ENCODE results near the gene DNAJC30.
"Not testable (repeated sequence)": the region's sequence is repeated elsewhere in the genome, so short reads cannot be mapped to it uniquely, and the experiment has no call there.

Gene DNAJC30

DNA sequence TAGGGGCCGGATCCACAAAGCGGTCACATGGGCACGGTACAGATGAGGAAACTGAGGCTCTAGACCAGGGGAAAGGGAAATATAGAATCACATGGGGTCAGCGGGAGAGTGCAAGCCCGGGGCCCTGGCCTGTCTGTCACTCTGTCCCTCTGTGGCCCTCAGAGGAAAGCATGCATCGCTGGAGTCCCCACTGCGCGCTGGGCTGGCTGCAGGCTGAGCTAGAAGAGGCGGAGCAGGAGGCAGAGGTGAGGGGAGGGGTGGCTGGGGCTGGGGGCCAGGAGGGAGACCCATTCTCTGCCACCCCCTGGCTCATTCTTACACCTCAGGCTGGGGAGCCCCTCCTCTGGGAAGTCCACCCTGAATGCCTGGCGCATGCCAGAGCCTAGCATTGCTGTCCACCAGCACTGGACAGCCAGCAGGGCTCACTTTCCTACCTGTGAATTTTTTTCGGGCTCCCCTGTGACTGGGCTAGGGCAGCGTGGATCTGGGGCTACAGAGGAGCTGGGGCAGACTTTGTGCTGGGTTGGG lies 13.3 kb downstream of the DNAJC30 start:
- no peak for DNase-seq (ENCODE audit: low read depth)
- no peak overlapping the region for H3K4me3 ChIP-seq (replicated peaks; ENCODE audit: low read depth, low read length)
- TF ChIP-seq, protein P1, sequence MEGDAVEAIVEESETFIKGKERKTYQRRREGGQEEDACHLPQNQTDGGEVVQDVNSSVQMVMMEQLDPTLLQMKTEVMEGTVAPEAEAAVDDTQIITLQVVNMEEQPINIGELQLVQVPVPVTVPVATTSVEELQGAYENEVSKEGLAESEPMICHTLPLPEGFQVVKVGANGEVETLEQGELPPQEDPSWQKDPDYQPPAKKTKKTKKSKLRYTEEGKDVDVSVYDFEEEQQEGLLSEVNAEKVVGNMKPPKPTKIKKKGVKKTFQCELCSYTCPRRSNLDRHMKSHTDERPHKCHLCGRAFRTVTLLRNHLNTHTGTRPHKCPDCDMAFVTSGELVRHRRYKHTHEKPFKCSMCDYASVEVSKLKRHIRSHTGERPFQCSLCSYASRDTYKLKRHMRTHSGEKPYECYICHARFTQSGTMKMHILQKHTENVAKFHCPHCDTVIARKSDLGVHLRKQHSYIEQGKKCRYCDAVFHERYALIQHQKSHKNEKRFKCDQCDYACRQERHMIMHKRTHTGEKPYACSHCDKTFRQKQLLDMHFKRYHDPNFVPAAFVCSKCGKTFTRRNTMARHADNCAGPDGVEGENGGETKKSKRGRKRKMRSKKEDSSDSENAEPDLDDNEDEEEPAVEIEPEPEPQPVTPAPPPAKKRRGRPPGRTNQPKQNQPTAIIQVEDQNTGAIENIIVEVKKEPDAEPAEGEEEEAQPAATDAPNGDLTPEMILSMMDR (IDR thresholded peaks at IDR 0.05; ENCODE audit: low read length, missing control alignments), result no peak

DNA sequence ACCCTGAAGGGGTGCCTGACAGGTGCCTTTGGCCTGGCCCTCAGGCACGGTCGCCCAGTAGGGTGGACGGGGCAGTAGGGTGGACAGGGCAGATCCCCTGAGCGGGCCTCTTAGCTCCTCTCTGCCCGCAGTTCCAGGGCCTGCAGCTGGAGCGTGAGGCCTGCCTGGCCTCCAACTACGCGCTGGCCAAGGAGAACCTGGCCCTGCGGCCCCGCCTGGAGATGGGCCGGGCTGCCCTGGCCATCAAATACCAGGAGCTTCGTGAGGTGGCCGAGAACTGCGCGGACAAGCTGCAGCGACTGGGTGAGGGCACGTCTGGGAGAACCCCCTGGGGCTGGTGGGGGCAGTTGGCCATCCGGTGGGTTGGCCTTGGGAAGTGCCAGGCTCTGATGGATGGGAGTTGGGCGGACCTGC lies 14.0 kb downstream of the DNAJC30 start:
- H3K4me3 ChIP-seq (replicated peaks; ENCODE audit: low read depth, low read length), result no peak overlapping the region
- no peak for DNase-seq (ENCODE audit: low read depth)
- TF ChIP-seq, protein P1 (IDR thresholded peaks at IDR 0.05; ENCODE audit: low read length, missing control alignments), result no peak

- peak overlapping the region; percentile 65 for H3K4me3 ChIP-seq (replicated peaks; ENCODE audit: low read depth, low read length)
- TF ChIP-seq, protein P1 (IDR thresholded peaks at IDR 0.05; ENCODE audit: low read length, missing control alignments), result no peak
- DNase-seq (ENCODE audit: low read depth), result no peak
Measured at GRCh38 chr7:73668886-73669230, 14.4 kb downstream of the DNAJC30 start.

DNA sequence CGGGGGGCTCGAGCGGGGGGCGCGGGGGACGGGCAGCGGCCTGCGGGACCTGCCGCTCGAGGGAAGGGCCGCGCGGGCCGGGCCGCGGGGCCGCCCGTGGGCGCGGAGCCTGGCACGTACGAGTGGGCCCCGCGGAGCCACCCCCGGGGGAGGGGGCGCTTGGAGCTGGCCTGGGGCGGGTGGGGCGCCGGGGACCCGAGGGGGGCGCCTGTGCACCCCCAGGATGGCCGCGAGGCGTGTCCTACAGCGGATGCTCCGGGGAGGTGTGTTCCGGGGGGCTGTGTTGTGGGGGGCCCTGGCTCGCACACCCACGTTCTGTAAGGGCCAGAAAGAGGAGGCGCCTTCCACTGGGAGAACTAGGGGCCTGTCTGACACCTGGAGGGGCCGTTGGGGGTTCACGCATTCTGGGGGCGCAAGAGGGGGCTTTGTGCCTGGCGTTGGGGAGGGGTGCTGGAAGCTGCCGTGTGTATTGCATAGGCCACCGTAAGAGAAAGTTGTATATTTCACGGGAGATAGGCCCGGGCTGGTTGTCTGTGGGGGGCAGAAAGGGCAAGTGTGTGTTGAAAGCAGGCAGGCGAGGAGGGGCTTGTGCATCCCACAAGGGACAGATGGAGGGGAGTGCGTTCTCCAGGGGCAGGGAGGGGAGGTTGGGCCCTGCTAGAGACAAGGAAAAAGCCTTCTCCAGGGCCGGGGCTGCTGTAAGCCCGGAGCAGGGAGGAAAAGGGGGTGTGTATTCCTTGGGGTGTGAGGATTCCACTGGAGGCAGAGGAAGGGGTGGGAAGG lies 15.0 kb downstream of the DNAJC30 start:
- TF ChIP-seq, protein P1 (IDR thresholded peaks at IDR 0.05; ENCODE audit: low read length, missing control alignments), result no peak
- peak overlapping the region; percentile 65 for H3K4me3 ChIP-seq (replicated peaks; ENCODE audit: low read depth, low read length)
- DNase-seq (ENCODE audit: low read depth), result peak; percentile 9

- TF ChIP-seq, protein P1 (IDR thresholded peaks at IDR 0.05; ENCODE audit: low read length, missing control alignments), result peak; percentile 40
- peak; percentile 82 for DNase-seq (ENCODE audit: low read depth)
- H3K4me3 ChIP-seq (replicated peaks; ENCODE audit: low read depth, low read length), result peak within 1 kb of the TSS; percentile 65
Measured at GRCh38 chr7:73667344-73668102, 15.7 kb downstream of the DNAJC30 start, which contains the start of gene VPS37D. TSS of gene VPS37D (plus strand) at chr7:73667831. CDS start at chr7:73667959, 128 bp downstream.

- DNase-seq (ENCODE audit: low read depth), result no peak
- H3K4me3 ChIP-seq (replicated peaks; ENCODE audit: low read depth, low read length), result no peak overlapping the region
- TF ChIP-seq, protein P1 (IDR thresholded peaks at IDR 0.05; ENCODE audit: low read length, missing control alignments), result no peak
Measured at GRCh38 chr7:73663033-73663432, 20.2 kb downstream of the DNAJC30 start.

- H3K4me3 ChIP-seq (replicated peaks; ENCODE audit: low read depth, low read length); DNase-seq (ENCODE audit: low read depth): not testable (repeated sequence)
Measured at GRCh38 chr7:73660594-73660993, 22.7 kb downstream of the DNAJC30 start.

Measured in fibroblast of pulmonary artery (primary cell).